ENCODE data around the gene ABCG8.
"Not testable (repeated sequence)": the region's sequence is repeated elsewhere in the genome, so short reads cannot be mapped to it uniquely, and the experiment has no call there.

The ABCG8 gene

GRCh38 chr2:43874776-43875451 lies 36.1 kb downstream of the ABCG8 start:
- DNase-seq (ENCODE audit: low read depth): no peak

DNA sequence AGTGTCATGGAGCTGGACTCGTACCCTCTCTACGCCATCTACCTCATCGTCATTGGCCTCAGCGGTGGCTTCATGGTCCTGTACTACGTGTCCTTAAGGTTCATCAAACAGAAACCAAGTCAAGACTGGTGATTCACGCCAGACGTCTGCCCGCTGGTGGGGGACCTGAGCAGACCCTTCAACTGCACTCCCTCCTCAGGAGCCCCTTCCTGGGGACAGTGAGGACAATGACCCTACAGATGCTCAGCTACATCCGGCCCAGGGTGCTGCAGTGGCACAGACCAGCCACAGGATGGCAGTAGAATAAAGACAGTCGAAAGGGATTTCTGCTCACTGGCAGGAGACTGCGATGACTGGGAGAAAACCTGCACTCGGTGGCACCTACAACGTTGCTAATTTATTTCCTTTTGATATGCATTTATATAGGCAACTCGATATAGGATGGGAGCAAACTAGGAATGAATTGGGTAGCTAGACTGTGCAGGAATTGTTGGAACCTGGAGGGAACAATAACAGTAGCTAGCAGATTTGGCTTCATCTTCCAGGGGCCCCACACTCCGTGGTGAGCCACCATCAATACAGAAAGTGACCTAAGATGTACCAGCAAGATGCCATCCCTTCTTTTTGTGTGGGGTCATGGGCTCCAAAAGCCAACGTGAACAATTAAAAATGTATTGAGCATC lies 39.2 kb downstream of the ABCG8 start:
- no peak for DNase-seq (ENCODE audit: low read depth)

DNA sequence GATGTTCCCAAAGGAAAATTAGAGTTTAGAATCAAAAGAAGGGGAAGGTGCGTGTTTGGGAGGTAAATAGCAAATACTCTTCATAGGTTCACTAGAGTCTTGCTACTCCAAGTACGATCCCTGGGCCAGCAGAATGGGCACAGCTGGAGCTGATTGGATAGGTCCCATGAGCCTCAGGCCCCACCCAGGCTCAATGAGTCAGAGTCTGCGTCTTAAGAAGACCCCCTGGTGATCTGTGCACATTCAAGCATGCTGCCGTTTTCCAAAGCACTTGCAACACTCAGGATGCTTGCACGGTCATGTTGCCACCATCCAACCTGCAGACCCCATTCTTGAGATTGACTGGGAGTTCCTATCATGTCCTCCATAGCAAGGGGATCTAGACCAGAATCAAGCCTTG lies 40.5 kb downstream of the ABCG8 start:
- no peak for DNase-seq (ENCODE audit: low read depth)

DNA sequence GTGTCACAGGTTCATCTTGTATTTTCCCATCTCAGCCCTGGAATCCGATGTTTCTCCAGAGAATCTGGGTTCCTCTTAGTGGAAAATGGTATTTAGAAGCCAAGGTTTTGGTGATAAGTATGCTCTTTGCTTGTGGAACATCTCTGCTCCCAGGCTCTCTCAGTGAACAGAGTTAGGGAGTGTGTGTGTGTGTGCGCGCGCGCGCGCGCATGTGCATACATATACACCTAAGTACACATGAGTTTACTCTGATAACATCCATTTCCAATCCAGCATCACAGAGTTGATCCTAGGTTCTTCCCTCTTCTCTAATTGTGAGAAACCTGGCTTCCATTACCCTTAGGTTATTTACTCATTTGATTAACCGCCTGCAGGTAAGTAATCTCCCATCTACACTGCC lies 41.7 kb downstream of the ABCG8 start:
- no peak for DNase-seq (ENCODE audit: low read depth)

DNA sequence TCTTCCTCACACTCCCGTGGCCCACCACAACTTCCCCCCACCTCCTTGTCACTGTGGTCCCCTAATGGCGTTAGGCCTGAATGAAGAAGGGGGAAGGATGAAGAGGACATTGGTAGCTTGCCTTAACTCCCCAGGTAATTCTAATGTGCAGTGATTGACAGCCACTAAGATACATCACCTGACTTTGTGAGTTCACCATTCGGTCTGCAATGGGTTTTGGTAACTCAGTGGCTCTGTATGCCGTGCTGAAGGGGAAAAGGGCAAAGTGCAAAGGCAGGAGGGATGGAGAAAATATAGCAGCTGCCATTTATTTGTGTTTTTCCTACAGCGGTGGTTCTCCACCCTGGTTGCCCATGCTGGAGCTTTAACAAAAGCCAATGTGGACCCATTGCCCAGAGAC lies 42.2 kb downstream of the ABCG8 start:
- DNase-seq (ENCODE audit: low read depth): no peak

DNA sequence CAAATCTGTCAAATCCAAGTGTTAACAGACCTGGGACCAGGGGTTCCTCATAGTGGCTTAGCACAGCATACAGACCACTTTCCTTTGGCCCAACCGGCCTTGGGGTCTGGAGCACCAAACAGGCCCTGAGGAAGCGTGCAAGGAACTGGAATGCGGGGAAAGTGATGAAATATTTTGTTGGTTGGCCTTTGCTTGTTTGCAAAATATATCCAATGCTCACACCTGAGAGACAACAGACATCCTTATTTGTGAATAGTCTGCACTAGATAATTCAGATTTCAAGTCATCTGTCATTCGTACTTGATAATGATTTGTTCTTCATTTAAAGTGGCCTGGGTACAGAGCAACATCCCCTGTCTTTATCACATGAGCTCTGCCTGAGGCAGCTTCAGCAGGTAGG lies 43.5 kb downstream of the ABCG8 start:
- no peak for DNase-seq (ENCODE audit: low read depth)

DNA sequence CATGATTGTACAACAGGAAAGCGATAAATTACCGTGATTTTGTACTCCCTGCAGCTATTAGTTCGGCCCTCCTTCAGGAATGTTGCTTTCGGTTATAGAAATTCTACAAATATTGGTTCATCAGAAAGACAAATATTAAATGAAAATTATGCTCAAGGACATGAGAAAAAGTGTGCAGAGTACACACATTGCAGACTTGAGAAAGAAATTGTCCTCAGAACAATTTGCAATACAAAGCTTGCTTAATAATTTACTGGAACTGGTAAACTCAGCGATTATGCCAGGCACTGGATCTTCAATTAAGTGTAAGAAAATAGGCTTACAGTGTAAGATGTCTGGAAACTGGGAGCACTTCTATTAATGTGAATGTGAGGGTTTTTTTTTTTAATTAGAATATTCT lies 45.9 kb downstream of the ABCG8 start:
- no peak for DNase-seq (ENCODE audit: low read depth)

DNA sequence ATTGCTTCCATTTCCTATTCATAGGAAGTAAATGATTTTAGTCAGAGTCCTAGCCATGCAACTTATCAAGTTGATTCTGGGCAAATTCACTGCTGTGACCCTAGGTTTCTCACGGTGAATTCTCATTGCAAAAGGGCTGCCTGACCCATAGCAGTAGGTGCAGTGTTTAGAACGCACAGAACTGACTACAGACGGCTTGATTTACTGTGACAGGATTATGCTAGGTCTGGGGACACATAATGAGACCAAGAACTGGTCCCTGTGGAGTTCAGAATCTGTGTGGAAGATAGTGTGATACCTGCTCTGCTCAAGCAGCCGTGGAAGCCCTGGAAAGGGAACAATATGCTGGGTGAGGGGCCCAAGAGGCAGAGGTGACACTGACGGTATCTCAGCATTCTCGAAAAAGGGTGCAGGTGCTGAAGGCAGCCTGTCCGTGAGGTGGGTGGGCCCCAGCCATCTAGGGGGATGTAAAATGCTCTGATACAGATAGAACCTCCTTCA lies 46.4 kb downstream of the ABCG8 start:
- DNase-seq (ENCODE audit: low read depth): no peak

DNA sequence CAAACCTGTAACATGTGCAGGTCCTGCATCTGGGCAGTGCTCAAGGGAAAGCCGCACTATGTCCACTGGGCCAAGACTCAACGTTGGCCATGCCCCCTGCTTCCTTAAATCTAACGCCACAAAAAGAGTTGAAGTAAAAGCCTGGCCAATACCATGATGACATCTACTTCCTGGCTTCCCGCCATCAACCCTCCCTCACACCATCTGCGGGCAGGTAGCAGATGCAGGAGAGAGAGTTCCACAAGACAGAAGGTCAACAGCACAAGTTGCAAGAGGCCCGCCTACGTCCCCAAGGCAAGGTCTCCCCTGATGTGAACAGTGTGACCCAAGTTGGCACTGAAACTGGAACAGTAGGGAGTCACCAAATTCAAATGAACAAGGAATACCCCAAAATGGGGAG lies 48.4 kb downstream of the ABCG8 start:
- no peak for DNase-seq (ENCODE audit: low read depth)

DNA sequence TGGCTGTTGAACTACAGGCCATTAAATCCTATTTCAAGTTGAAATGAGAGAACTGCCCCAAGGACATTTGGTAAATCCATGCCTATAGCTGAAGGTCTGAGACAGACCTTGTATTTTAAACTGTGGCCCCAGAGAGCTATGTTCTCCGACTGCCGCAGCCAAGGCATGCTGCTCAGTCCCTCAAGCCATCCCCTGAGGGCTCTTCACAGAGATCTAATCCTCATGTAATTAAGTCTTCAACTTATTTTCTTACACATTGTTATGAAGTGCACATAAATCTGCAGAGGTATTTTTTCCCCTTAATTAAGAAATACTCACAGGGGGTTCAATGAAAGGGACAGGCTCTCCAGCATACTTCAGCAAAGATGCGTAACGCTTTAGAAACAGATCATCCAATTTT lies 50.6 kb downstream of the ABCG8 start:
- DNase-seq (ENCODE audit: low read depth): no peak

DNA sequence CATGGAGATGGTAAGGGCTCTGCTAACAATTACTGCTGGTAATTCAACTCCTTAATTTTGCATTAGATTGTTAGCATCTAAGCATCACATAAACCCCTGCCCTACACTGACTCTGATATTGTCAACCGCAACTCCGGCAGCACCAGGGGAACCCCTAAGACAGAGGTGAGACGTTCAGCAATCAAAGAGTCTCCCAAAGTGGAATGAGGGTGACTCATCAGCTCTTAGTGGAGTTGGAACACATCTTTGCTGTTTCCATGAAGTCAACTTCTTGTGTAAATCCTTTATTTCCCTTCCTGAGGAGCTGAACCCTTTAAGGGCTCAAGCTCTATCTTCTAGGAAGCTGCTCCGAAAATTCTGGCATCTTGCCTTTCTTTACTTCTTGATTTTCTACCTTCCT lies 52.1 kb downstream of the ABCG8 start:
- DNase-seq (ENCODE audit: low read depth): no peak

DNA sequence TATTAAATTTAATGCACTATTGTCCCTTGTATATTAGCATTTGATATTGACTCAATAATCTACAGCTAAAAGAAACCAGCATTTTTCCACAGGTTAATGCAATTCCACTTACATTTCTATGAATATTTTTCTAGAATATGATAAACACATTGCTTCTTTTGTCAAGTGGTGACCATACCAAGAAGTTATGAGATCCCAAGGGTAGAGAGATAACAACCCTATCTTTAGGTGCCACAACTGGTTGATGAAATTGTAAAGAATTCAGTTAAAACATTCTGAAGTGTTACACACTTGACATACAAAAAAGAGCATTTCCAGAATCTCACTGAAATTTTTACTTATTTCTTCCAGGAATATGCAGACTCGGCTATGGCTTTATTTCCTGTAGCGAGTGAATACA lies 56.0 kb downstream of the ABCG8 start:
- DNase-seq (ENCODE audit: low read depth): no peak

DNA sequence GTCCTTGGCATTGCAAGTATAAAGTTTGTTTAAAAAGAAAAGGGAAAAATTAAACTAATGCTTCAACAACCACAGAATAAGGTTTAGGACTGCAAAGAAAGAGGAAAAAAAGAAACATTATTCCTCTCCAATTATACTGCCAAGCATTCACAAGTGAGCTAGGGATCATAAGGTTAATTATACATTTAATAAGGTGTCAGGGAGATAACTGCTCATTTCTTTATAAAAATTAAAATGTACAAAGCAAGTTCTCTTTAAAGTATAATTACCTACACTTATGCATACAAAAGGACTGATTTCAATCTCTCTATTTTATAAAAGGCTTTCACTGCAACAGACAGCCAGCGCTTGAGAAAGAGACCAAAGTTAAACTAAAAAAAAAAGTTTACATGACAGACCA lies 58.1 kb downstream of the ABCG8 start:
- DNase-seq (ENCODE audit: low read depth): no peak

DNA sequence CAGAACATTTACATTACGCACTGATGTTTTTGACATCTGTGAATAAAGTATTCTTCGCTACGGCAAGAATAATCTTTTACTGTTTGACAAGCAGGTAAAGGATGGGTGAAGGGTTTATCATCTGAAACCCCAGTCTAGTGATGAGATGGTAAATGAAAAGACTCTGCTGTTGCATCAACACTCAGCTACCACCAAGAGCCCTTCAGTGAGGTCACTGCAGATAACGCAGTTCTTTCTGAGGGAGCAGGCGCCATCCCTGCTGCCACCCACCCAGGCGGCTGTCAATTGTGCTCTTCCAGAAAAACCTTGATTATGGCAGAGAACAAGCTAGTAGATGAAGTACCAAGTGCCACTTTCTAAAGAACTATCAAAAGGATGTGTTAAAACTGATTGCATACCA lies 58.7 kb downstream of the ABCG8 start:
- no peak for DNase-seq (ENCODE audit: low read depth)

GRCh38 chr2:43898134-43898837 lies 59.5 kb downstream of the ABCG8 start:
- no peak for DNase-seq (ENCODE audit: low read depth)

DNA sequence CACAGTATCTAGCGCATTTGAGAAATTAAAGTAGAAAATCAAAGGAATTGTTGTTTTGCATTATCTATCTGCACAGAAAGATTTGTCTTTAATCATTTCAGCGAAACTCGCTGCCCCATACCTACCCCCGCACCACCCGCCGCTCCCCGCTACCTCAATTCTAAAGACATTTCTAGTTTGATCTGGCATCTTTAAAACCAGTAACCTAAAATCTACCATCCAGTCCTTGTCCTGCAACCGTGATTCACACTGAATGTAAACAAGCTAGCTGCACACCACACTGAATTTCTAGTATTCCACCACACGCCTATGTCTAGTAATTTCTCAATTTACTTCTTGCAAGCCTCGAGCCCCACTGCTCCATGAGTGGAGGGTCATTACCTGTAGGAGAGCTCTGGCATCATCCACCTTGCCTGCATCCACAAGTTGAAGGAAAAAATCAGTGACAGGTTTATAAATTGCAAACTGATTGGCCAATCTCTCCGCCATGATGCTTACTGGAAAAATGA lies 60.1 kb downstream of the ABCG8 start:
- no peak for DNase-seq (ENCODE audit: low read depth)

- no peak for DNase-seq (ENCODE audit: low read depth)
These were observed 60.8 kb downstream of the ABCG8 start for GRCh38 chr2:43899589-43899988.

DNA sequence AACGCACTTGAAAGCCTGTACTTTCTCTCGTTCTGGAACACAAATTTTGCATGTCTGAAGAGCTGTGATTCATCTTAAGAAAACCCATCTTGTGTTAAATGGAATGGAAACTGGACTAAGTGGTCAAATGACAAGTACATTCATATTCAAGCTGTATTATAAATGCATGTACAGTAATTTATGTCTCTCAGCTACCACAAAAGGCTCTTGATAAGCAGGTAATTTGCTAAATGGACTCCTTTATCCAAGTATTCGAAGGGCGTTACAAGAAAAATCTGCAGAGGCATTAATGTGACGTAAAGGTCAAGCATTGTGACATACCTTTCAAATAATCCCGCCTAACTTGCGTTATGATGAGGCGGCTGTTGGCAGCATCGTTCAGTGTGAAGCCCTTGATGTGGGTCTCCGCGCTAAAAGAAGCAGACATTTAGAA lies 66.6 kb downstream of the ABCG8 start:
- peak; percentile 58 for DNase-seq (ENCODE audit: low read depth)

DNA sequence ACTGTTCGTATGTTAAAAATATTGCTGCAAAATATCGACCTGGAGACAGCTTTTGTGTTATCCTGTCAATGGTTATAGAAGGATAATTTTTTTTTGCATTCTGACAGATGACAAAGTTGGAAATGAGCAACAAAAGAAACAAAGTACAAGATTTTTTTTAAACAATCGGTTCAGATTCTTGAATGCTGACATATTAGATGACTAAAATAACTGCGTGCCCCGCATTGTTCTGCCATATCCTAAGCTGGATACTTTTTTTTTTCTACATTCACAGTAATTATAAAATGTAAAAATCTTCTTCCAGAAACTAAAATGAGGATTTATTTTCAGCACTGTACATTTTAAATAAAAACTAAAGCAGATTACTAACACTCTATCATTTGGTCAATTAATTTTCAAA lies 67.1 kb downstream of the ABCG8 start:
- DNase-seq (ENCODE audit: low read depth): peak; percentile 10

- no peak for DNase-seq (ENCODE audit: low read depth)
These were observed 67.8 kb downstream of the ABCG8 start for GRCh38 chr2:43906448-43907109.

DNA sequence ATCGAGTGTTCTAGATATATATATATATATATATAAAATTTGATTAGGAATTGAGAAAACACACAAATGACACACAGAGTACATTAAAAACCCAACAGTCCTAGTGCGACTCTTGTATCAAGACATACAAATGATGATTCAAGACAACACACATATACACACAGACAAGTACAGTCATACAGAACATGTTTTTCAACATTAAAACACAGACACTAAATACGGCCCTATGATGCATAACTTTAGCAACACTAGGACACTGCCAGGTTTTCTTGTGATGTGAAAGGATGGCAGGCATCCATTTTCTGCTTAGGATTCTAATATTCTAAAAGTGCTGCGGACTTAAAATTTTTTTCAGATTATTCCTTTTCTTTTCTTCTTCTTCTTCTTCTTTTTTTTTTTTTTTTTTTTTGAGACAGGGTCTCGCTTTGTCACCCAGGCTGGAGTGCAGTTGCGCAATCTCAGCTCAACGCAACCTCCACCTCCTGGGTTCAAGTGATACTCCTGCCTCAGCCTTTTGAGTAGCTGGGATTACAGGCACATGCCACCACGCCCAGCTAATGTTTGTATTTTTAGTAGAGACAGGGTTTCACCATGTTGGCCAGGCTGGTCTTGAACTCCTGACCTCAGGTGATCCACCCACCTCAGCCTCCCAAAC lies 72.5 kb downstream of the ABCG8 start:
- not testable (repeated sequence) for DNase-seq (ENCODE audit: low read depth)

DNA sequence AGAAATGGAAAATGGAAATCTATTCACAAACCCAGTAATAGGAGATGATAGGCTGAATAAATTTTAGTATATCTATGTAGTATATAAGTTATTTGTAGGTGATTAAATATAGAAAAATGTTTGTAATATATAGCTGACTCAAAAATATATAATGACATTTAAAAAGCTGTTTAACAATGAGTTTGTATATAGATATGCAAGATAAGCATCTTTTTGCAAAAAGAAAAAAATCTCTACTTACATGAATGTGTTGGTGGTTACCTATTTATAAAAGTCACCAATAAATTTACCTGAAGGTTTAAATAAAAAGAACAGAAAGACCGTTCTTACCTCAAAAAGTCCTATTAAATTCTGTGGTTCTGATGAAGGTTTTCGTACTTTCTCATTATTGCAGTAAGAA lies 85.7 kb downstream of the ABCG8 start:
- no peak for DNase-seq (ENCODE audit: low read depth)

Data from non-pigmented ciliary epithelial cell (primary cell).